OCI-LY3 (cell line): Measurements from ENCODE around the gene MPG.

Experiments used
- CTCF ChIP-seq: fragments of 200-600, 300-600 bp; sonication (generic); IDR thresholded peaks from 2 replicates; pipeline ENCODE4 v1.5.1; 2014; ENCODE audit warnings: antibody characterized with exemption, low read length, low read depth
- EZH2phosphoT487 ChIP-seq: fragments of 200-600 bp; shearing (Covaris generic); IDR thresholded peaks from 2 replicates; pipeline ENCODE4 v1.6.1; 2018; ENCODE audit warnings: antibody characterized with exemption, mixed run types, low read depth

DNA sequence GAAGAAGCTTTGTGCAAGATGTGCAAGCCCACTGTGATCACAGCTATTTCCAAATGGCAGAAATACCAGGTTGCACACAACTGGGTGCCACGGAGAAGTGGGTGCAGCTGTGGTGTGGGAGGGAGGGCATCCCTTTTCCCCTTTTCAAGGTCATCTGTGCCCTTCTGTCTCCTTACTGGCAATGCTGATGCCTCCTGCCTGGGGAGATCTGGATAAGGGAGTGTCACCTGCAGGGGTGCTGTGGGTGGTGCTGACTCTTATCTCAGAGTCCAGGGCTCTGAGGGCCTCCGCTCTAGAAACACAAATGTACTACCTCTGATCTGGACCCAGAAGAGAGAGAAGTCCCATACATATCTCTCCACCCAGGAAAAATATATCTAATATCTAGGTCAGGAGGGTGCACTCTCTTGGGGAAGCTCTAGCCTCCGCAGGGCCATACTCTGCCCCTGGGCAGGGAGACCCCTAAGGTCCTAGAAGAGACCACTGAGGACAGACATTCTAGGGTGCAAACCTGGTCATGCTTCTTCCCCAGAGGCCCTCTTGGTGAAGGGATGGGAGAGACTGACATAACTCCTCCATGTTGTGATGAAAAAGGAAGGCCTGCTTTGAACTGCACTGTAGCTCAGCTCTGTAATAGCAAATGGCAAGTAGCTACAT, 41.9 kb downstream of the MPG start:
- TF ChIP-seq CTCF (no peak), EZH2phosphoT487 (no peak)
